DND-41 (cell line): ENCODE results near the gene DDX31.

Experiments used
- ATAC-seq: fragments of 200-7000 bp; cut with Tn5 transposase; 3 replicates; pipeline ENCODE4 v1.9.1; 2021; ENCODE audit warnings: low read depth; ENCODE audit not compliant: insufficient read depth
- DNase-seq: peaks from one replicate; pipeline ENCODE4 v3.0.0-alpha.2; 2020
- H2AFZ ChIP-seq: 2 replicates; pipeline ENCODE4 v1.6.0; 2012; ENCODE audit warnings: low read depth, low read length
- H3K27ac ChIP-seq: 2 replicates; pipeline ENCODE4 v1.5.1; 2012; ENCODE audit warnings: low read length, inconsistent platforms
- H3K27me3 ChIP-seq: fragments of 200-600 bp; sonication (generic); 2 replicates; pipeline ENCODE4 v1.6.0; 2012; ENCODE audit warnings: low read length, mild to moderate bottlenecking, inconsistent platforms; ENCODE audit not compliant: insufficient read depth, poor library complexity
- H3K36me3 ChIP-seq: 2 replicates; pipeline ENCODE4 v1.5.1; 2012; ENCODE audit warnings: low read length, inconsistent platforms; ENCODE audit not compliant: insufficient read depth
- H3K4me1 ChIP-seq: 2 replicates; pipeline ENCODE4 v1.5.1; 2012; ENCODE audit warnings: mild to moderate bottlenecking, low read length; ENCODE audit not compliant: insufficient read depth
- H3K4me2 ChIP-seq: 2 replicates; pipeline ENCODE4 v1.6.0; 2012; ENCODE audit warnings: mild to moderate bottlenecking, moderate library complexity, low read length, inconsistent platforms; ENCODE audit not compliant: insufficient read depth
- H3K4me3 ChIP-seq, 2 experiments: fragments of 200-600 bp in 1 of 2; shearing (Covaris generic) in 1 of 2; 2 replicates each; pipeline ENCODE4 v1.5.1; 2012 to 2016; ENCODE audit warnings: inconsistent platforms in 2 of 2, low read length in 2 of 2, mild to moderate bottlenecking in 2 of 2, low read depth in 1 of 2, moderate library complexity in 1 of 2
- H3K79me2 ChIP-seq: 2 replicates; pipeline ENCODE4 v1.6.0; 2012; ENCODE audit warnings: low read length, inconsistent platforms; ENCODE audit not compliant: insufficient read depth
- H3K9ac ChIP-seq: 2 replicates; pipeline ENCODE4 v1.6.0; 2012; ENCODE audit warnings: low read depth, mild to moderate bottlenecking, inconsistent platforms, low read length, moderate library complexity
- H3K9me3 ChIP-seq: 2 replicates; pipeline ENCODE4 v1.5.1; 2012; ENCODE audit warnings: low read length, moderate library complexity, mild to moderate bottlenecking, inconsistent platforms; ENCODE audit not compliant: insufficient read depth, severe bottlenecking
- H4K20me1 ChIP-seq: 2 replicates; pipeline ENCODE4 v1.6.0; 2012; ENCODE audit warnings: low read length; ENCODE audit not compliant: insufficient read depth
- CTCF ChIP-seq: IDR thresholded peaks from 2 replicates; pipeline ENCODE4 v1.5.1; 2012; ENCODE audit warnings: borderline replicate concordance, low read length, moderate library complexity, mild to moderate bottlenecking; ENCODE audit not compliant: poor library complexity, severe bottlenecking; ENCODE audit errors: extremely low read depth
- EZH2 ChIP-seq: IDR thresholded peaks from 3 replicates; pipeline ENCODE4 v1.6.1; 2012; ENCODE audit warnings: borderline replicate concordance, low read depth, mild to moderate bottlenecking, moderate library complexity, low read length, inconsistent platforms; ENCODE audit not compliant: severe bottlenecking

Gene DDX31

GRCh38 chr9:132638240-132638639, 31.5 kb downstream of the DDX31 start:
- peaks cover 57% of the 10 kb centered on the region for H3K36me3 ChIP-seq
- ATAC-seq (no peak), DNase-seq (no peak)
- H3K27me3 ChIP-seq, result no peaks in the 10 kb centered on the region
- no peaks in the 10 kb centered on the region for H3K4me1 ChIP-seq
- H3K27ac ChIP-seq, result no peak overlapping the region
- no peaks in the 10 kb centered on the region for H4K20me1 ChIP-seq
- H3K9ac ChIP-seq, result no peak overlapping the region
- no peak overlapping the region for H2AFZ ChIP-seq
- TF ChIP-seq CTCF (no peak), EZH2 (no peak)
- no peaks in the 10 kb centered on the region for H3K79me2 ChIP-seq
- H3K4me3 ChIP-seq, result no peak overlapping the region
- no peaks in the 10 kb centered on the region for H3K9me3 ChIP-seq
- H3K4me2 ChIP-seq, result no peak overlapping the region

GRCh38 chr9:132637801-132638200, 32.0 kb downstream of the DDX31 start:
- H4K20me1 ChIP-seq, result no peaks in the 10 kb centered on the region
- TF ChIP-seq CTCF, result no peak
- no peak for TF ChIP-seq EZH2
- ATAC-seq, result no peak
- H3K79me2 ChIP-seq, result no peaks in the 10 kb centered on the region
- H3K27ac ChIP-seq, result no peak overlapping the region
- H3K9me3 ChIP-seq, result no peaks in the 10 kb centered on the region
- H3K36me3 ChIP-seq, result peaks cover 52% of the 10 kb centered on the region
- no peaks in the 10 kb centered on the region for H3K4me1 ChIP-seq
- H3K27me3 ChIP-seq, result no peaks in the 10 kb centered on the region
- DNase-seq, result no peak
- no peak overlapping the region for H2AFZ ChIP-seq
- no peak overlapping the region for H3K4me3 ChIP-seq
- no peak overlapping the region for H3K4me2 ChIP-seq
- no peak overlapping the region for H3K9ac ChIP-seq

GRCh38 chr9:132637351-132637750, 32.4 kb downstream of the DDX31 start:
- DNase-seq (no peak), ATAC-seq (no peak)
- H3K4me3 ChIP-seq, result no peak overlapping the region
- no peaks in the 10 kb centered on the region for H3K27me3 ChIP-seq
- H3K4me2 ChIP-seq, result no peak overlapping the region
- no peaks in the 10 kb centered on the region for H4K20me1 ChIP-seq
- no peaks in the 10 kb centered on the region for H3K79me2 ChIP-seq
- no peak overlapping the region for H3K9ac ChIP-seq
- no peaks in the 10 kb centered on the region for H3K4me1 ChIP-seq
- H3K36me3 ChIP-seq, result peaks cover 51% of the 10 kb centered on the region
- H3K9me3 ChIP-seq, result no peaks in the 10 kb centered on the region
- H2AFZ ChIP-seq, result no peak overlapping the region
- no peak overlapping the region for H3K27ac ChIP-seq
- TF ChIP-seq EZH2 (no peak), CTCF (no peak)

GRCh38 chr9:132634327-132634726, 35.5 kb downstream of the DDX31 start:
- Histone ChIP-seq H3K9ac (no peak overlapping the region), H3K27me3 (no peaks in the 10 kb centered on the region), H3K27ac (no peak overlapping the region), H2AFZ (no peak overlapping the region), H3K9me3 (no peaks in the 10 kb centered on the region), H3K4me3 (no peak overlapping the region), H4K20me1 (no peaks in the 10 kb centered on the region; the same call in 1 of the 2 replicates), H3K79me2 (no peaks in the 10 kb centered on the region), H3K4me2 (no peak overlapping the region), H3K4me1 (no peaks in the 10 kb centered on the region), H3K36me3 (peaks cover 50% of the 10 kb centered on the region)
- DNase-seq, result no peak
- TF ChIP-seq CTCF (no peak), EZH2 (no peak)
- no peak for ATAC-seq
